ENCODE results near the gene TNNI3K. TPM values are rescaled to one million over a fixed set of nuclear protein-coding genes. Genes with fewer than 3 reads are reported as not detected.
A peak's percentile ranks its signal among the peaks of the same experiment; 100 is the strongest.

TNNI3K gene
- not detected for total RNA-seq (2021; fragmentation: NEBNext Ultra II Directional; extraction: Animal tissue kit (Norgen Biotek cat#: 25700))
- long read RNA-seq: 0 reads

GRCh38 chr1:74235153-74235552 lies at the start of gene TNNI3K:
TNNI3K (plus strand) TSS chr1:74235387; CDS start chr1:74235452, 65 bp downstream.
- Mint-ChIP-seq H3K27me3 (ENCODE audit: insufficient read depth) (no peaks in the 10 kb centered on the region), H3K4me1 (ENCODE audit: low read depth) (no peaks in the 10 kb centered on the region), H3K27ac (no peak within 1 kb of the TSS), H3K9me3 (peaks cover 10% of the 10 kb centered on the region), H3K4me3 (no peak within 1 kb of the TSS), H3K36me3 (ENCODE audit: low read depth) (no peaks in the 10 kb centered on the region)
- no peak for DNase-seq
- TF ChIP-seq CTCF (IDR thresholded peaks at IDR 0.05): no peak

GRCh38 chr1:74193908-74194307 lies 41.3 kb upstream of the TNNI3K start:
- DNase-seq: peak; percentile 47
- Mint-ChIP-seq H3K27ac (no peak overlapping the region), H3K9me3 (no peaks in the 10 kb centered on the region), H3K4me3 (no peak overlapping the region), H3K36me3 (ENCODE audit: low read depth) (no peaks in the 10 kb centered on the region), H3K27me3 (ENCODE audit: insufficient read depth) (no peaks in the 10 kb centered on the region; the same call in 1 of the 2 replicates), H3K4me1 (ENCODE audit: low read depth) (peaks cover 15% of the 10 kb centered on the region)
- TF ChIP-seq CTCF (IDR thresholded peaks at IDR 0.05): no peak

- H3K27ac Mint-ChIP-seq: no peak overlapping the region
- H3K4me3 Mint-ChIP-seq: no peak overlapping the region
- H3K9me3 Mint-ChIP-seq: no peaks in the 10 kb centered on the region
- peaks cover 20% of the 10 kb centered on the region for H3K4me1 Mint-ChIP-seq (ENCODE audit: low read depth)
- DNase-seq: no peak
- no peak for TF ChIP-seq CTCF (IDR thresholded peaks at IDR 0.05)
- no peaks in the 10 kb centered on the region; the same call in 1 of the 2 replicates for H3K27me3 Mint-ChIP-seq (ENCODE audit: insufficient read depth)
- H3K36me3 Mint-ChIP-seq (ENCODE audit: low read depth): no peaks in the 10 kb centered on the region
These were observed 39.8 kb upstream of the TNNI3K start for GRCh38 chr1:74195339-74195738.

GRCh38 chr1:74197255-74197654 lies 37.9 kb upstream of the TNNI3K start:
- H3K27ac Mint-ChIP-seq: peak overlapping the region; percentile 99
- no peaks in the 10 kb centered on the region for H3K9me3 Mint-ChIP-seq
- peaks cover 20% of the 10 kb centered on the region for H3K4me1 Mint-ChIP-seq (ENCODE audit: low read depth)
- H3K4me3 Mint-ChIP-seq: peak overlapping the region; percentile 95
- no peak for TF ChIP-seq CTCF (IDR thresholded peaks at IDR 0.05)
- no peaks in the 10 kb centered on the region for H3K36me3 Mint-ChIP-seq (ENCODE audit: low read depth)
- no peak for DNase-seq
- H3K27me3 Mint-ChIP-seq (ENCODE audit: insufficient read depth): no peaks in the 10 kb centered on the region

- no peaks in the 10 kb centered on the region for H3K9me3 Mint-ChIP-seq
- H3K36me3 Mint-ChIP-seq (ENCODE audit: low read depth): no peaks in the 10 kb centered on the region
- TF ChIP-seq CTCF (IDR thresholded peaks at IDR 0.05): no peak
- peak within 1 kb of the TSS; percentile 99 for H3K27ac Mint-ChIP-seq
- DNase-seq: peak; percentile 96
- H3K4me3 Mint-ChIP-seq: peak within 1 kb of the TSS; percentile 95
- no peaks in the 10 kb centered on the region for H3K27me3 Mint-ChIP-seq (ENCODE audit: insufficient read depth)
- H3K4me1 Mint-ChIP-seq (ENCODE audit: low read depth): peaks cover 20% of the 10 kb centered on the region
These were observed 37.3 kb upstream of the TNNI3K start, which contains the start of the genes FPGT and LRRIQ3 for GRCh38 chr1:74197657-74198552. FPGT (plus strand) TSS chr1:74198242; CDS start chr1:74198279, 37 bp downstream. LRRIQ3 (minus strand) TSS chr1:74198176; CDS start chr1:74183684, 14,492 bp downstream.

Data from HFFc6 (cell line).